ES-I3 (cell line): ENCODE data around the gene FAM78A.

Source experiments
- H3K36me3 ChIP-seq: 2 replicates; pipeline ENCODE4 v1.6.1; 2013; ENCODE audit warnings: mild to moderate bottlenecking, low read length, control low read depth, moderate library complexity; ENCODE audit not compliant: insufficient read depth
- H3K4me1 ChIP-seq: 2 replicates; pipeline ENCODE4 v1.6.1; 2013; ENCODE audit warnings: mild to moderate bottlenecking, control low read depth, low read length; ENCODE audit not compliant: insufficient read depth
- H3K9ac ChIP-seq: 2 replicates; pipeline ENCODE4 v1.6.1; 2013; ENCODE audit warnings: low read depth, mild to moderate bottlenecking, low read length, moderate library complexity
- H3K9me3 ChIP-seq: 2 replicates; pipeline ENCODE4 v1.6.1; 2013; ENCODE audit warnings: mild to moderate bottlenecking, low read length, moderate library complexity; ENCODE audit not compliant: control insufficient read depth, insufficient read depth

Gene FAM78A

GRCh38 chr9:131308452-131308851 lies 32.1 kb upstream of the FAM78A start:
- Histone ChIP-seq H3K36me3 (no peaks in the 10 kb centered on the region), H3K9ac (no peak overlapping the region), H3K9me3 (no peaks in the 10 kb centered on the region), H3K4me1 (peaks cover 7% of the 10 kb centered on the region; the same call in 1 of the 2 replicates)

- H3K9ac ChIP-seq: no peak overlapping the region
- no peaks in the 10 kb centered on the region for H3K36me3 ChIP-seq
- peaks cover 8% of the 10 kb centered on the region; the same call in 1 of the 2 replicates for H3K4me1 ChIP-seq
- H3K9me3 ChIP-seq: no peaks in the 10 kb centered on the region
These were observed 31.7 kb upstream of the FAM78A start for GRCh38 chr9:131307974-131308373.

DNA sequence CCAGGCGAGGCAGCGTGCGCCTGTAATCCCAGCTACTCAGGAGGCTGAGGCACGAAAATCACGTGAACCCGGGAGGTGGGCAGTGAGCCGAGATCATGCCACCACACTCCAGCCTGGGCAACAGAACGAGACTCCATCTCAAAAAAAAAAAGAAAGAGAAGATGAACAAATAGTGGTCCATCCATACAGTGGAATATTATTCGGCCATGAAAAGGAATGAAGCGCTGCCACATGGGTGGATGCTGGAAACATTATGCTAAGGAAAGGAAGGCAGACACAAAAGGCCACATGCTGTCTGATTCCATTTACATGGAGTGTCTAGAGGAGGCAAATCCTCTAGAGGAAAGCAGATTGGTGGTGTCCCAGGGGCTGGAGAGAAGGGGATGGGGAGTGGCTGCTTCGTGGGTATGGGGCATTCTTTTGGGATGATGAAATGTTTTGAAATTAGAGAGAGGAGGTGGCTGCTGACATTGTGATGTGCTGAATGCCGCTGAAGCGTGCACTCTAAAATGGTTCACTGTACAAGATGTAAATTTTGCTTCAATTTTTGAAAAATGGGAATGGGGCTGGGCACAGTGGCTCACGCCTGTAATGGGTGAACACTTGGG lies 30.2 kb upstream of the FAM78A start:
- peaks cover 8% of the 10 kb centered on the region; the same call in 1 of the 2 replicates for H3K4me1 ChIP-seq
- no peaks in the 10 kb centered on the region for H3K9me3 ChIP-seq
- H3K9ac ChIP-seq: no peak overlapping the region
- H3K36me3 ChIP-seq: no peaks in the 10 kb centered on the region

DNA sequence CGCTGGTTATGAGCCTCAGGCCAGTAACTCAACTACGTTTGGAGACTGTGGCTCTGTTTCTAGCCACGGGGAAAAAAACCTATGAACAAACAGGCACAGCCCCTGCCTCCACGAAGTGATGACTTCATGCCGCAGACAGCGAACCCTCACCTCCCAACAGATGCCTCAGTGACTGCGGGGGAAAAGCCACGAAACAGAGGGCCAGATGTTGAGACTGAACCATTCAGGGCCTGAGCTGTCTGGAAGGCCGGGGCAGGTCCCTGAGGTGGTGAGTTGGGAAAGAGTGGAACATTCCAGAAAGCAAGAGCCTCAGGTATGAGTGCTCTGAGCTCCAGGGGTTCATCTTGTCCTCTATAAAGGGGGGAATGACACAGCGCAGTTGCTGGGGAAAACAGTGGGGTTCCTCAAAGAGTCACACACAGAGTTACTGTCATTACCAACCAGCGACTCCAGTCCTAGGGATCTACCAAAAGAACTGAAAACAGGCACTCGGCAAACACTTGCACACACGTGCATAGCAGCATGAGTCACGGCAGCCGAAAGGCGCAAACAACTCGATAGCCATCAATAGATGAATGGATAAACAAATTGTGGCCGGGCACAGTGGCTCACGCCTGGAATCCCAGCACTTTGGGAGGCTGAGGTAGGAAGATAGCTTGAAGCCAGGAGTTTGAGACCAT lies 28.5 kb upstream of the FAM78A start:
- Histone ChIP-seq H3K9ac (no peak overlapping the region), H3K4me1 (0 out of 2 replicates have a peak, but pooled peaks cover 4% of the 10 kb centered on the region), H3K36me3 (no peaks in the 10 kb centered on the region)

GRCh38 chr9:131303381-131304321 lies 27.3 kb upstream of the FAM78A start:
- H3K9me3 ChIP-seq: no peaks in the 10 kb centered on the region
- H3K9ac ChIP-seq: no peak overlapping the region
- H3K4me1 ChIP-seq: 0 out of 2 replicates have a peak, but pooled peaks cover 4% of the 10 kb centered on the region
- H3K36me3 ChIP-seq: no peaks in the 10 kb centered on the region

More for the DNA sequence above, 28.5 kb upstream of the FAM78A start:
- no peaks in the 10 kb centered on the region for H3K9me3 ChIP-seq

DNA sequence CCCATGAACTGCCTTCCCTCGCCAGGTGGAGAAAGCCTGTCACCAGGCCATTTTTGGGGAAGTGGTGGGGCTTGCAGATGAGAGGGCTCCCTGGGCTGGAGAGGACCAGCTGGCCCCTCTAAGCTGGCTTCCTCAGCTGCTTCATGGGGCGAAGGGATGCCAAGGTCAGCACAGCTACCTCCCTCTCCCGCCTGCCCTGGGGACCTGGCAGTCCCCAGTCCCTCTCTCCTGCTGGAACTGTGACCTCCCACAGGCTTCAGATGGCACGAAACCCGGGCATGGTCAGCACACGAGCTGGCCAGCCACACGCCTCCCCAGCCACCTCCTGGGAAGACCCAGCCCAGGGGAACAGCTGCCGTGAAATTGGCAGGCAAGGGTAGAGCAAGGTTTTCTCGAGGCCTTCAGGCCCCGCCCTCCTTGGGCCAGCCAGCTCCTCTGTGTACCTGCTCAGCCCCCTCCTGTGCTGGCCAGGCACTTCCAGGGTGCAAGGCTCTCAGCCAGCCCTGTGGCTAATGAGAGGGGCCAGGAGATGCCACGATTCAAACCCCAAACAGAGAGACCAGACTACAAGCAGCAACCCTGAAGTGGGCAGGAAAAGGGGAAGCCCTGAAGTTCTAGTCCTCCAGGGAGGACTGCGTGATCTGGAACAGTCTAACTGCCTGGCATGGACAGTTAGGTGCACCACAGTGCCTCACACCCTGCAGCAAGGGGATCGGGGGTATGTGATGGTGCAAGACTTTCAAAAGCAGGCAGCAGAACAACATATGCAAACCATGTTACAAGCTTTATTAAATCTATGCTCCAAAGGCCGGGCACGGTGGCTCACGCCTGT lies 26.1 kb upstream of the FAM78A start:
- H3K9ac ChIP-seq: no peak overlapping the region
- H3K4me1 ChIP-seq: 0 out of 2 replicates have a peak, but pooled peaks cover 4% of the 10 kb centered on the region
- no peaks in the 10 kb centered on the region for H3K9me3 ChIP-seq
- H3K36me3 ChIP-seq: no peaks in the 10 kb centered on the region

DNA sequence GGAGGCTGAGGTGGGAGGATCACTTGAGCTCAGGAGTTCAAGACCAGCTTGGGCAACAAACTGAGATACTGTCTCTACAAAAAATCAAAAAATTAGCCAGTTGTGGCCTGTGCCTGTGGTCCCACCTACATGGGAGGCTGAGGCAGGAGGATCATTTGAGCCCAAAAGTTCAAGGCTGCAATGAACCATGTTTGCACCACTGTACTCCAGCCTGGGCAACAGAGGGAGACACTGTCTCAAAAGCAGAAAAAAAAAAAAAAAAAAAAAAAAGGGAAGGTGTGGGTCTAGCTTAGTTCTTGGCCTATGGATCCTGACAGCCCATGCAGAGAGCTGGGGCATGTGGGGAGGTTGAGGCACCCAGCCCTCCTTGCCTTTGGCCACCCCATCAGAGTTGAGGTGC lies 24.1 kb upstream of the FAM78A start:
- H3K36me3 ChIP-seq: no peaks in the 10 kb centered on the region
- H3K9me3 ChIP-seq: no peaks in the 10 kb centered on the region
- H3K9ac ChIP-seq: no peak overlapping the region
- H3K4me1 ChIP-seq: peaks cover 4% of the 10 kb centered on the region; the same call in 1 of the 2 replicates

DNA sequence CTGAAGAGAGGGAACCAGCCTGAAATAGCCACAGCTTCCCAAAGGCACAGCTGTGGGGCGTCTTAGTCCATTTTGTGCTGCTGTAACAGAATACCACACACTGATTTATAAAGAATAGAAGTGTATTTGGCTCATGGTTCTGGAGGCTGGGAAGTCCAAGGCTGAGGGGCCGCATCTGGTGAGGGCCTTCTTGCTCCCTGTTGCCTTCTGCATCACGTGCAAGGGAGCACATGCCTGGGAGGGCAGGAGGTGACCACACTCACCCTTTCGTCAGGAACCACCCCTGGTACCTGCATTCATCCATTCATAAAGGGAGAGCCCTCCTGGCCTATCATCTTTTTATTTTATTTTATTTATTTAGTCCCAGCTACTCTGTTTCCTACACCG lies 23.6 kb upstream of the FAM78A start:
- Histone ChIP-seq H3K36me3 (no peaks in the 10 kb centered on the region), H3K9ac (no peak overlapping the region), H3K9me3 (no peaks in the 10 kb centered on the region), H3K4me1 (peaks cover 4% of the 10 kb centered on the region; the same call in 1 of the 2 replicates)

GRCh38 chr9:131299346-131299960 lies 23.1 kb upstream of the FAM78A start:
- Histone ChIP-seq H3K9ac (no peak overlapping the region), H3K9me3 (no peaks in the 10 kb centered on the region), H3K36me3 (no peaks in the 10 kb centered on the region), H3K4me1 (peaks cover 4% of the 10 kb centered on the region; the same call in 1 of the 2 replicates)

- H3K9ac ChIP-seq: no peak overlapping the region
- H3K36me3 ChIP-seq: no peaks in the 10 kb centered on the region
- peaks cover 4% of the 10 kb centered on the region; the same call in 1 of the 2 replicates for H3K4me1 ChIP-seq
- H3K9me3 ChIP-seq: no peaks in the 10 kb centered on the region
These were observed 22.5 kb upstream of the FAM78A start for GRCh38 chr9:131298816-131299215.

DNA sequence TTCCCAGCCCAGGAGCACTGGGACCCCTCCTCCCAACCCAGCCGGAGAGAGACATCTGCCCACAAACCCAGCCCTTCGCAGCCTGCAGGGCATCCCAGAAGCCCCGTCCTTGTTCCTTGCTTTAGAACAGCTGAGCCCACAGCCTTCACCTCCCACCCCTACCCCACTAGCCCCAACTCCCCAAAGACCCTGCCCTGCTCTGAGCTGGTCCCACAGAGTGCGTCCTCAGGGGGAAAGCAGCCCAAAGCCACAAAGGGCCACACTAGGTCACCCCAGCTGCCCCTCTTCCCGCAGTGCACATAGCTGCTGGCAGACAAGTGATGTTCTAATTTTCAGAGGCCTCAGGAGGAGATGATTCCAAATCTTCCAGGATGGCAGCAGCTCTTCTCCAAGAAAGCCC lies 22.0 kb upstream of the FAM78A start:
- H3K36me3 ChIP-seq: no peaks in the 10 kb centered on the region
- no peak overlapping the region for H3K9ac ChIP-seq
- H3K4me1 ChIP-seq: no peaks in the 10 kb centered on the region; the same call in 1 of the 2 replicates
- no peaks in the 10 kb centered on the region for H3K9me3 ChIP-seq

DNA sequence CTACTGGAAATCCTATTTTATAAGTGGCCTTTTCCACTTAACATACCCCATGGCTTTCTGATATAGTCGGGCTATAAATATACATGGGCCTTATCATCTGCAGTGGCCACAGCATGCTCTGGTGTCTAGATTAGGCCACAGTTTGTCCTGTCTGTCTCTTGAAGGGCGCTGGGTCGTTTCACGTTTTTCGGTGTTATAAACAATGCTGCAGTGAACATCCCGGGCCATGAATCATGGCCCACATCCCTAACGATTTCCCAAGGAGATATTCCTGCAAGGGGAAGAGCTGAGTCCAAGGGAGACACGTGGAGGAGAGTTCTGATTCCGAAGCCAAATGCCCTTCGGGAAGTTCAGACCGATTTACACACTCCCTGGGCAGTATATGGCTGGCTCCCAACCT lies 21.6 kb upstream of the FAM78A start:
- Histone ChIP-seq H3K9ac (no peak overlapping the region), H3K36me3 (no peaks in the 10 kb centered on the region), H3K9me3 (no peaks in the 10 kb centered on the region), H3K4me1 (no peaks in the 10 kb centered on the region; the same call in 1 of the 2 replicates)

DNA sequence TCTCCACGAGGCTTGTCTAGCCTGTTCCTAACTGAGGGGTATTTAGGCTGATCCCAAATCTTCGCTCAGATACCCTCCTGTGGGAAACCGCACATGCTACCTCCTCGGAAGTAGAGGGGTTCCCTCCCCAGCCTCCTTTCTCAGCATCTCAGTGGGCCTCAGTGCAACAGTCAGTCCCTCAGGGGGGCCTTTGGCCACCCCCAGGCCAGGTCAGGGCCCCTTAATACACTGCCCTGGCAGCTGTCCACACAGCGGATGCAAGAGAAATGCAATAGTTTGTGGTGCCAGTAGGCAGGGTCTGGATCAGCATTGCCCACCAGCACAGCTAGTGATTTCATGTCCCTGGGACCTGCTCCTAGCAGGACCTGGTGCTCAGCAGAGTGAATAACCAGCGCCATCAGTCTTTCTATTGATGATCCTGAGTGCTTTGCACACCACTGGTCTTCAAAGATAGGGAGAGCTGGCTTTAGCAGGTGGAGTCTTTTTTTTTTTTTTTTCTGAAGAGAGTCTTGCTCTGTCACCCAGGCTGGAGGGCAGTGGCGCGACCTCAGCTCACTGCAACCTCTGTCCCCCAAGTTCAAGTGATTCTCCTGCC lies 20.7 kb upstream of the FAM78A start:
- Histone ChIP-seq H3K9ac (no peak overlapping the region), H3K36me3 (no peaks in the 10 kb centered on the region), H3K9me3 (no peaks in the 10 kb centered on the region), H3K4me1 (no peaks in the 10 kb centered on the region; the same call in 1 of the 2 replicates)
